ENCODE measurements around the gene DDAH1. TPM values are rescaled to one million over a fixed set of nuclear protein-coding genes. Genes with fewer than 3 reads are reported as not detected.
"Not testable (repeated sequence)": the region's sequence is repeated elsewhere in the genome, so short reads cannot be mapped to it uniquely, and the experiment has no call there.

Gene DDAH1
- total RNA-seq, 1 experiment from 2014 or later, result 82.7 TPM

DNA sequence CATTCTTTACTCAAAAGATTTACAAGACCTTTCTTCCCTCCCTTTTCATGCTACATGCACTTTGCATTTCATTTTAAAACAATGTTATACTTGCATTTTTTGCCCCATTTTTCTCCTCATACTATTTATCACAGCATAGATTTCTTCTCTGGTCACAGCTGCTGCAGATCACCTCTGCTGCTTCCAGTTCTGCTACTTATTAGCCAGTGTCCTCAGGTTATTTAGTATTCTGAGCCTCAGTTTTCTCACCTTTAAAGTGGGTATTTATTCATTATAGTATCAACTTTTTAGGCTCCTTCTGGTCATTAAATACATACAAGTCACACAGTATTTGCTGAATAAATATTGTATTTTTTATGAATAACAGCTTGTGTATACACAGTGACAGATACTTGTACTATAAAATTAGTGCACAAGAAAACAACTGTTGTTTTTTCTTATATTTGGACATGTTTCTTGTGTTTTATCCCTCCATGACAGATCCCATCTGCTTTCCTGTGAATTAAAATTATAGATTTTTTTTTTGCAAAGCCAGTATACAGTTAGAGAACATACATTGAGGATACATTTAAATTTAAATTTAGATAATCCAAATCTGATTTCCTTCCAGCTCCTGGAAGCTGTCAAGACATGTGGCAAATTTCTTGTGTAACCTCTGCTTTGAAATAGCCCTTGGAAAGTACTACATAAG lies 103.2 kb downstream of the DDAH1 start:
- no peak for DNase-seq (ENCODE audit: low spot score)

- DNase-seq (ENCODE audit: low spot score), result no peak
Observed at GRCh38 chr1:85360730-85361493, 104.0 kb downstream of the DDAH1 start.

DNA sequence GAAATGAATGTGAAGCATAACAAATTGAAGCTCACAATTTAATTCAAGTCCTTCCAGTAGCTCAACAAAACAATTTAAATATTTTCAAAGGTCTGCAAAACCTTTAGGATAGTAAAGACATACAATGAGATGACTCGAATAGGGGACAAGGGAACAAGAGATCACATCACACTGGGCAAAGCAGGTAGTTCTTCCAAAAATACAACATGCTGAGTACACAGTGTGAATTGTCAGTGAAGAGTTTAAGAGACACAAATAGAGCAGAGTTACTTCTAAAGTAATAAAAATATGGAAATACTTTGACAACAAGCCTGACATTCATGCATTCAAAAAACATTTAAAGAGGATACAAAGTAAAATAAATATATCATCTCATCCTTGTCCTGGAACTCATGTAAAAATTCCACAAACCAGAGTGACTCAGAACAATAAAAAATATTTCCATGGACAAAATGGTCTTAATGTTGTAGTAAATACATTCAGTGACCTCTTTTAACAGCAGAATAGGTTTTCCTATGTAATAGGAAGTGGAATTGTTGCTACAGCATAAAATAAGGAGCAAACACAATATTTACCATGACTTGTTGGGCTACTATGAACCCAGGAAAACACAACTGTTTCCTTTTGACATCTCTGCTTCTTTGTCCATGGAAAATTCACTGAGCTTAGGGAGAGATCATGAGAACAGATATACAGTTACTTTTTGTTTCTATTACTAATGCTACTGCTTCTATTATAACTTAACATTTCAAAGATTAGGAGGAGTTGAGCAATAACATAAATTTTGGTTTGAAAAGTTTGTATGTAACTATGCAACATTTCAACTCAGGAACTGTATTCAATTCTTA lies 104.9 kb downstream of the DDAH1 start:
- DNase-seq (ENCODE audit: low spot score), result no peak

- no peak for DNase-seq (ENCODE audit: low spot score)
Observed at GRCh38 chr1:85358702-85359438, 106.1 kb downstream of the DDAH1 start.

DNA sequence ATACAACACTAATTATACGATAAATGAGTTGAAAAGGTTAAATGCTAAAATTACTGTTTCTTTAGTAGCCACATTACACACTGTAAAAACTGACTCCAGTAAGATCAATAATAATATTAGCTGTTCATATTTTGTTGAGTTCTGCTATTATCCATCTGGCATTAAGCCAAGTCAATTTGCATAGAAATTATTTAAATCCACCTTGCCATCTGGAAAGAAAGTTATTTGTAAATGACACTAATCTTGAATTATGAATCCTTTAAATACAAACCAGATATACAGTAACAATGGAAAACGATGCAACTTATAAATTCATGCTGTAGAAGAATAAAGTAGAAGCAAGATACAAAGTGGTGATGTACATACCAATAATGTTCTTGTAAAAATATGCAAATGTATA lies 107.1 kb downstream of the DDAH1 start:
- no peak for DNase-seq (ENCODE audit: low spot score)

GRCh38 chr1:85356130-85356529 lies 108.8 kb downstream of the DDAH1 start:
- no peak for DNase-seq (ENCODE audit: low spot score)

DNA sequence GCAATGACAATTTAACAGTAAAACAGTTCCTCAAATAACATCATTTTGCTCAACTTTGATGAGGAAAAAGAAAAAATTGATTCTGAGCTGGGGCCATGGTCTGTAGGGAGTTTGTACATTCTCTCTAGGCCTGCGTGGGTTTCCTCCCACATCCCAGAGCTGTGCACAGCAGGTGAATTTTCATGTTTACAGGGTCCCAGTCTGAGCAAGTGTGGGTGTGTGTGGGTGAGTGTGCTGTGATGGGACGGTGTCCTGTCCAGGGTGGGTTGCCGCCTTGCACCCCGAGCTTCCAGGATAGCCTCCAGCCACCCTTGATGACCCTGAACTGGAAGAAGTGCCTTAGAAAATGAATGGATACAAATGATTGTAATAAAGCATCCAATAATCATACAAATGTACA lies 112.9 kb downstream of the DDAH1 start:
- no peak for DNase-seq (ENCODE audit: low spot score)

- DNase-seq (ENCODE audit: low spot score), result no peak
Observed at GRCh38 chr1:85351202-85351828, 113.6 kb downstream of the DDAH1 start.

GRCh38 chr1:85349224-85349623 lies 115.7 kb downstream of the DDAH1 start:
- DNase-seq (ENCODE audit: low spot score), result no peak

DNA sequence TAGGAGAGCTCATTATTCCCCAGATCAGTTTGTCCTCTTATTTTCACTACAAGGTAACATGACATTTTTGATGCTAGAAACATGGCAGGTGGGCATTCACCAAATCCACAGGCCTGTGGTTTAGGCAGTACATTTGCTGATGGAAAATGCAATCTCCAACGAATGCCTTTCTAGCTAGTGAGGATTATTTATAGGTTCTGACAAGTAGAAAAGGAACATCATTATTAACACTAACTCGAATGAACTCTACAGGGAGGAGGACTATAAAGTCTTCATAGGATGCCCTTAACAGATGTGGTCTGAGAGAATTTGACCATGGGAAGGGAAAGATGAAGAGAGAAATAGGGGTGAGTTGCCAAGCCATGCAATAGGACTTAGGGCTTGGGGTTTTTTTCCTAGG lies 117.1 kb downstream of the DDAH1 start:
- DNase-seq (ENCODE audit: low spot score), result no peak

DNA sequence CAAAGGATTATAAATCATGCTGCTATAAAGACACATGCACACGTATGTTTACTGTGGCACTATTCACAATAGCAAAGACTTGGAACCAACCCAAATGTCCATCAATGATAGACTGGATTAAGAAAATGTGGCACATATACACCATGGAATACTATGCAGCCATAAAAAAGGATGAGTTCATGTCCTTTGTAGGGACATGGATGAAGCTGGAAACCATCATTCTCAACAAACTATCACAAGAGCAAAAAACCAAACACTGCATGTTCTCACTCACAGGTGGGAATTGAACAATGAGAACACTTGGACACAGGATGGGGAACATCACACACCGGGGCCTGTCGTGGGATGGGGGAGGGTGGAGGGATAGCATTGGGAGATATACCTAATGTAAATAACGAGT lies 117.7 kb downstream of the DDAH1 start:
- not testable (repeated sequence) for DNase-seq (ENCODE audit: low spot score)

- peak; percentile 49 for DNase-seq (ENCODE audit: low spot score)
Observed at GRCh38 chr1:85344256-85344694, 120.7 kb downstream of the DDAH1 start.

DNA sequence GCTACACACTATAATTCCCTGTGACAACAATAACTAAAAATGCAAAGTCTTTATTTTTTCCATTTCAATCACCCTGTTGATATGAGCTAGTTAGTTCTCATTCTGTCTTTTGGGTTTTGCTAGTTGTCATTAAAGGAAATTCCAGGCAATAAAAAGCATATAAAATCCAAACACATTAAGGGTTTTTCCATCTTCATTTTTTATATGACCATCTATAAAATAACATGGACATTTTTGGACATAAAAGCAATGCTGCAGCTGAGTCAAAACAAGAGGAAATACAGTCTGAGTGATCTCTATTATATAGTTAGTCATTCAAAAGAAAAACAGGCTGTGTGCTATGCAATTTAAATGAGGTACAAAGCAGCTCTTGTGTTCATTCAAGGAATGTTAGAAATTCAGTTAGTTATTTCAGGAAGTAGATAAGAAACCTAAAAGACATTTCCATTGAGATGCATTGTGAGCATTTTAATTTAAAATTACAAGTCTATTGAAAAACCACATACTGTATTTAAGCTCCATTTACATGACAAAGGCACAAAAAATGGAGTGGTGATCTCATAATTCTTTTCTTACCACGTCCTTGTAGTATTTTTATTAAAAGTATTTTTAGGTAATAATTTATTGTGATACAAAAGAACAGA lies 121.2 kb downstream of the DDAH1 start:
- no peak for DNase-seq (ENCODE audit: low spot score)

DNA sequence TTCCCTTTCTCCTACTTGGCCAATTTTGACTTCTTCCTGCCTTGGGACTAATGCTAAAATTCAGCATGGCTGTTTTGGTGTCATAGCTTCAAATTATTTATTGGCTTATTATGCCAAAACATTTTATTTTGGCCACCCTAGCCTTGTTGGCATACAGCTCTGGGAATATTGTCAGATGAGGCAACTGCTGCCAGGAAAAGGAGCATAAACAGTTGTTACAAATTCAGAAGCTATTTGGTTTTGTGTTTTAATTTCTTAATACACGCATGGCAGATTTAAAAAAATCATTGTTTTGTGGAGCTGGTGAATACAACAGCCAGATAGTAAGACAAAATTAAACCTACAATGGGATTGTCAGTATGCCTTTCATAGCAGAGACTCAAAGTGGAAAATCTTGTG lies 121.7 kb downstream of the DDAH1 start:
- no peak for DNase-seq (ENCODE audit: low spot score)

- no peak for DNase-seq (ENCODE audit: low spot score)
Observed at GRCh38 chr1:85342207-85342606, 122.8 kb downstream of the DDAH1 start.

DNA sequence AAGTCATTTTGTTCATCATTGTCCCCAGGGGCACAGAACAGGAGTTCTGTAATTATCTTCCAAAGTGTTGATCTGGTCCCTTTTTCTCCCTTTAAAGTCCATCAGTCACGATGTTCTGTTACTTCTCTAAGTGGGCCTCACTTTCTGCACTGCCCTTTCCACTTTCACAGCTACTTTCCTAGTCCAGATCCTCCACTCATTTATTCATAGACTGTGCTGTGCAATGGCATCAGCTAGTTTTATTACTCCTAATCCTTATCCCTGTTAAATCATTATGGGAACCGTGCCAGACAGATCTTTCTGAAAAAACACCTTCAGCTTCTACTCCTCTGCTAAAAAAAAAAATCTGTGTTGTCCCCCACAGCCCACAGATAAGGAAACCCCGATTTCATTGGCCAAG lies 124.5 kb downstream of the DDAH1 start:
- DNase-seq (ENCODE audit: low spot score), result no peak

DNA sequence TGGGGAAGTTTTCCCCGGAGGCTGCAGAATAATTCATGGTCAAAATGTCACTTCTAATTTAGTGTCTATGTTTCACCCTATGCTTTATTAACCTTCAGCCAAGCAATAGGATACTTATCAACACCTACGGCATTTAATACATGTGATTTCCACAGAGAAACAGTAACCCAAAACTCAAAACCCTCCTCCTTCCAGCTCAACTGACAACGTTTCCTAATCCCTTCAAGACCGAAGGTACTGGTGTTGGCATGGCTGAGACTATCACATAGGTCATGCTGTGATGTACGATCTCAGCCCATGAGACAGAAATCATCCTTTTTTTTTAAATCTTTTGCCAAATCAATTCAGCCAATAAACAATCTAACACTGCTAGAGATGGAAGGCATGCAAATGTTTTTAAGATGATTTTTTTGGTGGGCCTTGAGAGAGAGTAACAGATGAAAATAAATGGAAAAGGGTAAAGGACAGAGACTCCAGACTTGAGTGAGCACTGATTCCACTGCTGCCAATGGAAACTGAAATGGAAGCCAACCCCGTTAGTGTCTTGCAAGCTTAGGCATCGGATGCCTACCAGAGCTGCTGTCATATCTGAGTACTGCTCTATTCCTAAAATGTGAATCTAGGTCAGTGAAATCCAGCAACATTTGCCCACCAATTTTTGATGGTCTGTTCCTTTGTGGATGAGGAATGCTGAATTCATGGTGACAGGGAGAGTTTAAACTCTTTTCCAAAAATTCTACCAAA lies 125.1 kb downstream of the DDAH1 start:
- DNase-seq (ENCODE audit: low spot score), result no peak

- no peak for DNase-seq (ENCODE audit: low spot score)
Observed at GRCh38 chr1:85339089-85339488, 125.9 kb downstream of the DDAH1 start.

DNA sequence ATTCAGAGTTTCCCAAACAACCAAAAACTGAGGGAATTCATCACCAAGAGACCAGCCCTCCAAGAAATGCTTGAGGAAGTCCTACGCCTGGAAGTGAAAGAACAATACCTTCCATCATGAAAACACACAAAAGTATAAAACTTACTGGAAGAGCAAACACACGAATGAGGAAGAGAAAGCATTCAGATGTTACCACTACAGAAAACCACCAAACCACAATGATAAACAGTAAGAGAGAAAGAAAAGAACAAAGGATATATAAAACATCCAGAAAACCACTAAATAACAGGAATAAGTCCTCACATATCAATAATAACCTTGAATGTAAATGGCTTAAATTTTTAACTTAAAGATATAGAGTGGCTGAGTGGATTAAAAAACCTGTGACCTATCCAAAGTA lies 130.0 kb downstream of the DDAH1 start:
- no peak for DNase-seq (ENCODE audit: low spot score)

GRCh38 chr1:85333186-85333585 lies 131.8 kb downstream of the DDAH1 start:
- DNase-seq (ENCODE audit: low spot score), result no peak

Data from HT-29 (cell line).